Ascending aorta (tissue), 2 donors: ENCODE data around the gene DDX23. TPM values are rescaled to one million over a fixed set of nuclear protein-coding genes. Genes with fewer than 3 reads are reported as not detected.

Experiments
- DNase-seq, 2 donors: peaks; one replicate each; pipeline ENCODE4 v3.0.0-alpha.2; 2019; ENCODE audit warnings: low spot score in 2 of 2
- H3K27ac ChIP-seq, 2 donors: fragments of 200-600 bp; sonication (generic); one replicate each; pipeline ENCODE4 v1.5.1; 2016 to 2017; ENCODE audit warnings: mild to moderate bottlenecking in 1 of 2
- H3K27me3 ChIP-seq: fragments of 200-600 bp; sonication (generic); one replicate; pipeline ENCODE4 v1.5.1; 2017
- H3K36me3 ChIP-seq, 2 donors: fragments of 200-600 bp; sonication (generic); one replicate each; pipeline ENCODE4 v1.5.1; 2016
- H3K4me1 ChIP-seq, 2 donors: fragments of 200-600 bp; sonication (generic); one replicate each; pipeline ENCODE4 v1.5.1; 2016 to 2017; ENCODE audit warnings: mild to moderate bottlenecking in 1 of 2
- H3K4me3 ChIP-seq, 2 donors: fragments of 200-600 bp; sonication (generic); one replicate each; pipeline ENCODE4 v1.5.1; 2016 to 2017; ENCODE audit warnings: mild to moderate bottlenecking in 1 of 2
- H3K9me3 ChIP-seq, 2 donors: fragments of 200-600 bp; sonication (generic); one replicate each; pipeline ENCODE4 v1.5.1; 2016
- intact Hi-C: fragments of 100-400 bp; cut with DNase I; formaldehyde crosslinking; loops from one replicate; pipeline ENCODE4 v1.15.1; 2023
- total RNA-seq: library from RNA; depleted of rRNA; stranded (reverse); fragments of >200 nt; gene quantifications from one replicate; pipeline ENCODE4 v1.1.0, GENCODE V29; 2016
- TF ChIP-seq, protein P1 (sequence below), 3 experiments: fragments of 200-600 bp in 2 of 3; fragments of 450-650 bp in 1 of 3; sonication (generic) in 2 of 3; IDR thresholded peaks; one replicate each; pipeline ENCODE4 v1.5.1; 2016 to 2019; ENCODE audit warnings: antibody characterized with exemption in 3 of 3, mild to moderate bottlenecking in 1 of 3, moderate library complexity in 1 of 3

The DDX23 gene
- total RNA-seq, 1 donor from 2014 or later: 39.4 TPM

DNA sequence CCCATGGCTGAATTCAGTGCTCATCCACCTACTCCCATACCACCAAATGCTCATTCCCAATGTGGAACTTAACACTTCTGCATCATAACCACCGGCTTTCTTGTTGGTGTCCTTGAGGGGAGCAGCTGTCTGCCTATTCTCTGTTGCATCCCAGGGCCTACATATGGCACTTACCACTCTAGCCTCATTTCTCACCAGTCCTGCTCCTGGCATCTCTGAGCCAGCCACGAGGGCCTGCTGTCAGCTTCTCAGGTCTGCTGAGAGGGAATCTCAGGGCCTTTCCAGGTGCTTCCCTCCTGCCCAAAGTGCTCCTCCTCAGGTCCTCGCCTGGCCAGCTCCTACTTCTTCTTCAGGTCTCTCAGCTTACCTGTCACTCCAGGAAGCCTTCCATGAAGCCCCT lies 37.7 kb upstream of the DDX23 start:
- no peak overlapping the region for H3K4me3 ChIP-seq
- H3K27me3 ChIP-seq: no peaks in the 10 kb centered on the region
- no peak for DNase-seq
- H3K4me1 ChIP-seq: no peaks in the 10 kb centered on the region
- no peaks in the 10 kb centered on the region for H3K9me3 ChIP-seq
- intact Hi-C loops: loop anchor here (1.0 kb wide), 1 partner anchor 36 kb away; no protein-coding TSS in a partner anchor
- TF ChIP-seq, protein P1, sequence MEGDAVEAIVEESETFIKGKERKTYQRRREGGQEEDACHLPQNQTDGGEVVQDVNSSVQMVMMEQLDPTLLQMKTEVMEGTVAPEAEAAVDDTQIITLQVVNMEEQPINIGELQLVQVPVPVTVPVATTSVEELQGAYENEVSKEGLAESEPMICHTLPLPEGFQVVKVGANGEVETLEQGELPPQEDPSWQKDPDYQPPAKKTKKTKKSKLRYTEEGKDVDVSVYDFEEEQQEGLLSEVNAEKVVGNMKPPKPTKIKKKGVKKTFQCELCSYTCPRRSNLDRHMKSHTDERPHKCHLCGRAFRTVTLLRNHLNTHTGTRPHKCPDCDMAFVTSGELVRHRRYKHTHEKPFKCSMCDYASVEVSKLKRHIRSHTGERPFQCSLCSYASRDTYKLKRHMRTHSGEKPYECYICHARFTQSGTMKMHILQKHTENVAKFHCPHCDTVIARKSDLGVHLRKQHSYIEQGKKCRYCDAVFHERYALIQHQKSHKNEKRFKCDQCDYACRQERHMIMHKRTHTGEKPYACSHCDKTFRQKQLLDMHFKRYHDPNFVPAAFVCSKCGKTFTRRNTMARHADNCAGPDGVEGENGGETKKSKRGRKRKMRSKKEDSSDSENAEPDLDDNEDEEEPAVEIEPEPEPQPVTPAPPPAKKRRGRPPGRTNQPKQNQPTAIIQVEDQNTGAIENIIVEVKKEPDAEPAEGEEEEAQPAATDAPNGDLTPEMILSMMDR (IDR thresholded peaks at IDR 0.05): no peak
- no peaks in the 10 kb centered on the region for H3K36me3 ChIP-seq
- no peak overlapping the region for H3K27ac ChIP-seq

DNA sequence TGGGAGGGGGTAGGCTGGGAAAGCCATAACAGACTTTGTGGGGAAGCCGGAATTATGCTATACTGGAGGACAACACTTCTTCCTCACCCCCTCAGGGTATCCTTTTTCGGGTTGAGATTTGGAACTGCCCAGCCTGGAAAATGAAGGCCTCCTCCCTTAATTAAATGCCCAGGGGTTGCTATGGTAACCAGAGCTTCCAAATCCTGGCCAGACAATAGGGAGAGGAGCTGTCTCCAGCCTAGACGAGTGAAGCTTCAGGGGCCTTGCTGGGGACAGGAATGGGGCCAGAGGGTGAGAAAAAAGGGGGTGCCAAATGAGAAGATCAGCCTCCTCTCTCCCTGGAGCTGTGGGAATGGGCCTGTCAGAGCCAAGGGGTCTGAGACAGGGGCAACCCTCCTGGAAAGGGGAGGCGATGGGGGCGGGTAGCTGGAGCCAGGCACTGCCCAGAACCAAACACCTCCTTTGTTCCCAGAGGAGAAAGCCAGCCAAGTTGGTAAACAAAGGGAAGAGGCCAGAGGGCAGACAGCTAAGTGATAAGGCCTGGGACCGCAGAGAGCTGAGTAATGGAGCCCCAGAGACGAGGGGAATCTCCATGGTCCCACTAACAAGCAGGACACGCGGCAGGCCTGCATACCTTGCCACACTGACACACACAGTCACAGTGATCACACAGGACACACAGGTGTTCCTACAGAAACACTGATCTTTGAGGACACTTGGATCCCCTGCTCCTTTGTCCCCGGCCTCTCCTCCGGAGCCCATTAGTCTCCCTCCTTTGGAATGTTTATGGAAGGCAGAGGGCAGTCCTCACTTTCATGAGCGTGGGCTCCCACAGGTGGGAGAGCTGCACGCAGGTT lies 31.6 kb upstream of the DDX23 start:
- no peaks in the 10 kb centered on the region for H3K27me3 ChIP-seq
- TF ChIP-seq, protein P1 (IDR thresholded peaks at IDR 0.05): no peak
- intact Hi-C loops: no loop called here
- peaks cover 0 to 8% of the 10 kb centered on the region in 2 donors for H3K4me1 ChIP-seq
- no peak for DNase-seq
- H3K9me3 ChIP-seq: no peaks in the 10 kb centered on the region
- no peak overlapping the region for H3K4me3 ChIP-seq
- peak overlapping the region; percentile 57 to 58 for H3K27ac ChIP-seq
- H3K36me3 ChIP-seq: no peaks in the 10 kb centered on the region

DNA sequence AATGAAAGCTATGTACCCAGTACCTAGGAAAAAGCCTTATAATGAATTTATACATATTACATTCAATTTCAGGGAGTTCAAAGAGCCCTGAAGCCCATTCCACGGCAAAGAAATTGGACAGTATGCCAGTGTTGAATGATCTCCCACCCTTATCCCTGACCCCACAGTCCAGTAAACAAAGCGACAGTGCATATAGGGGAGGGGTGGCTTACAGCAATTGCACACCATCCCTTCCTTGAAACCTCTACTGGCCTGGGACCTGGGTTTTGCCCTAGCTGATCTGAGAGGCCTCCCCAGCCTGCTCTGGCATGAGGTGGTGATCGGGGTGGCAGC lies 31.0 kb upstream of the DDX23 start:
- no peaks in the 10 kb centered on the region for H3K9me3 ChIP-seq
- peaks cover 0 to 8% of the 10 kb centered on the region in 2 donors for H3K4me1 ChIP-seq
- H3K36me3 ChIP-seq: no peaks in the 10 kb centered on the region
- DNase-seq: no peak
- no peaks in the 10 kb centered on the region for H3K27me3 ChIP-seq
- TF ChIP-seq, protein P1 (IDR thresholded peaks at IDR 0.05): no peak
- no peak overlapping the region for H3K4me3 ChIP-seq
- H3K27ac ChIP-seq: peak overlapping the region; percentile 57 to 58
- intact Hi-C loops: no loop called here

DNA sequence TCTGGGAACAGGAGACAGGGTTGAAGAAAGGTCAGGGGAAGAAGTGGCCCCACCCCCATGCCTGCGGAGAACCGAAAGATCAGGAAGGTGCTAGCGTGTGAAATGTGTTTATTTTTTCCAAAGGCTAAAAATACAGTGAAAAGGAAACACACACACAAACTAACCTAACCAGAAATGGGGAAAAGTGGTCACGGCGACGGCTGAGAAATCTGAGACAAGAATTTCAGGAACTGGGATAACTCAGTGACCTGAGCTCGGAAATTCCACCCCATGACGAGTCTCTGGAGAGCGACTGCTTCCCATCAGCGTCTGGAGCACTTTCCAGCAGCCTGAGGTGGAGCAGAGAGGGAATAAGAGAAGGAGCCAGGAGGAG lies 30.3 kb upstream of the DDX23 start:
- TF ChIP-seq, protein P1 (IDR thresholded peaks at IDR 0.05): no peak
- peak in 1 of 2 donors; percentile 68 for DNase-seq
- Histone ChIP-seq H3K36me3 (no peaks in the 10 kb centered on the region), H3K9me3 (no peaks in the 10 kb centered on the region), H3K4me1 (peaks cover 0 to 8% of the 10 kb centered on the region in 2 donors), H3K27ac (peak overlapping the region in 1 of 2 donors; percentile 57), H3K27me3 (no peaks in the 10 kb centered on the region), H3K4me3 (peak overlapping the region; percentile 31 to 56)
- intact Hi-C loops: no loop called here

DNA sequence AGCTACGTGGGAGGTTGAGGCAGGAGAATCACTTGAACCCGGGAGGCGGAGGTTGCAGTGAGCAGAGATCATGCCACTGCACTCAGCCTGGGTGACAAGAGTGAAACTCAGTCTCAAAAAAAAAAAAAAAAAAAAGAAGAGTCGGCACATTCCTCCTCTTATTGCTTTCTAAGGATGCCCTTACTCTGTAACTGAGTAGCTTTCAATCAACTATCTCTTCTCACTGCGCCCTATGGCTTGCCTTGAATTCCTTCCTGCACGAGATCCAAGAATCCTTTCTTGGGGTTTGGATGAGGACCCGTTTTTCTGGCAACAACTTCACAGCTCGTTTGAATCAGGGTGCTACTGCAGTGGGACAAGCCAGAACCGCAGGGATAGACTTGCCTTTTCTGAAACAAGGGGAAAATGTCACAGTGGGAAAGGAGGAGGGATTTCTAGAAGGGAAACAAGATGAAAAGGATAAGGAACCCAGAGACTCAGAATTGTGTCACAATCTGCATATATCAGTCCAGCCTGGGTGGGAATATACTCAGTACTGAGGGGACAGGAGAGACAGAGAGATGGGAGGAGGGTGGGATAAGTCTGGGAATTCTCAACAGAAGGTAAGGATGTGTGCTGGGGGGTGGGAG lies 29.8 kb upstream of the DDX23 start:
- no peak for DNase-seq
- Histone ChIP-seq H3K4me1 (peaks cover 0 to 8% of the 10 kb centered on the region in 2 donors), H3K9me3 (no peaks in the 10 kb centered on the region), H3K27ac (peak overlapping the region in 1 of 2 donors; percentile 57), H3K4me3 (peak overlapping the region; percentile 31 to 56), H3K27me3 (no peaks in the 10 kb centered on the region), H3K36me3 (no peaks in the 10 kb centered on the region)
- intact Hi-C loops: no loop called here
- TF ChIP-seq, protein P1 (IDR thresholded peaks at IDR 0.05): no peak
